K562 (cell line): ENCODE measurements around the gene CARD10.

Experiments
- CEBPZ ChIP-seq: fragments of 150-350 bp; IDR thresholded peaks from 2 replicates; pipeline ENCODE4 v1.6.1; 2014; ENCODE audit warnings: low read depth, mild to moderate bottlenecking, low read length, borderline replicate concordance
- CHCHD3 ChIP-seq: fragments of 250-450 bp; sonication (Bioruptor Pico); IDR thresholded peaks from 2 replicates; pipeline ENCODE4 v2.1.2; 2022; ENCODE audit warnings: mild to moderate bottlenecking
- MAZ ChIP-seq, 2 experiments: fragments of 450-650 bp in 1 of 2; sonication (generic) in 1 of 2; formaldehyde crosslinking; IDR thresholded peaks in 1 of 2; conservative IDR thresholded peaks in 1 of 2; 2 replicates each; pipeline versions ENCODE4 v1.4.0 to v1.5.0; 2020; ENCODE audit warnings: mild to moderate bottlenecking in 1 of 2, missing genetic modification reagents in 1 of 2
- TCF7L2 ChIP-seq: fragments of 150-350 bp; IDR thresholded peaks from 2 replicates; pipeline ENCODE4 v1.6.1; 2016; ENCODE audit warnings: low read depth, mild to moderate bottlenecking, low read length, moderate library complexity
- UBTF ChIP-seq, 2 experiments: IDR thresholded peaks; 2 replicates each; pipeline ENCODE4 v1.6.1; 2012; ENCODE audit warnings: improper control_type of control experiment in 2 of 2, low read depth in 2 of 2, low read length in 2 of 2, borderline replicate concordance in 1 of 2
- TF ChIP-seq, protein P1 (sequence below): sonication (generic); formaldehyde crosslinking; IDR thresholded peaks from 2 replicates; pipeline ENCODE4 v1.8.1; 2023; ENCODE audit warnings: mild to moderate bottlenecking, missing genetic modification reagents

DNA sequence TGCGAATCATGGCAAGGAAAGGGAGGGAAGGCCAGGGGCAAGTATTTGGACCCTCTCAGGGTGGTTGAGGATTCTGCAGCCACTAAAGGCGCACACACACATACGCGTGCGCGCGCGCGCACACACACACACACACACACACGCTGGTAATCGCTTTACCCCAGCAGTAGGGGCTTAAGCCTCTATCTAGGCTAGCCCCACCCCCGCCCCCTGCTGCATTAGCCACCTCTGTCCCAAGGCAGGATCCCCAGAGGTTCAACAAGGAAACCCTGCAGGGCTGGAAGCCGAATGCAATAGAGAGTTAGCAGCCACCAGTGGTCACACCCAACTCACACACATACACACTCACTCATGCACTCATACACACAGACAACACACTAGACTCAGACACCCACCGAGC, 63.3 kb downstream of the CARD10 start:
- TF ChIP-seq, protein P1, sequence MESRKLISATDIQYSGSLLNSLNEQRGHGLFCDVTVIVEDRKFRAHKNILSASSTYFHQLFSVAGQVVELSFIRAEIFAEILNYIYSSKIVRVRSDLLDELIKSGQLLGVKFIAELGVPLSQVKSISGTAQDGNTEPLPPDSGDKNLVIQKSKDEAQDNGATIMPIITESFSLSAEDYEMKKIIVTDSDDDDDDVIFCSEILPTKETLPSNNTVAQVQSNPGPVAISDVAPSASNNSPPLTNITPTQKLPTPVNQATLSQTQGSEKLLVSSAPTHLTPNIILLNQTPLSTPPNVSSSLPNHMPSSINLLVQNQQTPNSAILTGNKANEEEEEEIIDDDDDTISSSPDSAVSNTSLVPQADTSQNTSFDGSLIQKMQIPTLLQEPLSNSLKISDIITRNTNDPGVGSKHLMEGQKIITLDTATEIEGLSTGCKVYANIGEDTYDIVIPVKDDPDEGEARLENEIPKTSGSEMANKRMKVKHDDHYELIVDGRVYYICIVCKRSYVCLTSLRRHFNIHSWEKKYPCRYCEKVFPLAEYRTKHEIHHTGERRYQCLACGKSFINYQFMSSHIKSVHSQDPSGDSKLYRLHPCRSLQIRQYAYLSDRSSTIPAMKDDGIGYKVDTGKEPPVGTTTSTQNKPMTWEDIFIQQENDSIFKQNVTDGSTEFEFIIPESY: no peak
- TF ChIP-seq TCF7L2: no peak
- no peak for TF ChIP-seq UBTF (IDR thresholded peaks at IDR 0.05; ENCODE audit: borderline replicate concordance in 1 of 2, low read depth in 2 of 2, low read length in 2 of 2)
- TF ChIP-seq CHCHD3 (CRISPR knock-in tag): no peak
- no peak for TF ChIP-seq CEBPZ
- TF ChIP-seq MAZ (CRISPR knock-in tag; conservative IDR thresholded peaks at IDR 0.05 in 1 of 2, IDR thresholded peaks at IDR 0.05 in 1 of 2): no peak
